ENCODE measurements around the gene FGA.

The FGA gene

GRCh38 chr4:154590329-154591006, at the start of gene FGA:
Gene FGA, minus strand, starts transcription at chr4:154590742. Its CDS starts 55 bp downstream, at chr4:154590687.
- no peak for DNase-seq

DNA sequence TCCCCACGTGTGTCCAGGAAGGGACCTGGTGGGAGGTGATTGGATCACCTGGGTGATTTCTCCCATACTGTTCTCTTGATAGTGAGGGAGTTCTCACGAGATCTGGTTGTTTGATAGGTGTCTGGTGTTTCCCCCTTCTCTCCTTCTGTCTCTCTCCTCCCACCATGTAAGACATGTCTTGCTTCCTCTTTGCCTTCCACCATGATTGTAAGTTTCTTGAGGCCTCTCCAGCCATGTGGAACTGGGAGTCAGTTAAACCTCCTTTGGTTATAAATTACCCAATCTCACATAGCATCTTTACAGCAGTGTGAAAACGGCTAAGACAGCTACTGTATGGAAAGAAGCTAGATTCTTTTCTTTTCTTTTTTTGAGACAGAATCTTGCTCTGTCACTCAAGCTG, 43.5 kb upstream of the FGA start:
- no peak for DNase-seq

DNA sequence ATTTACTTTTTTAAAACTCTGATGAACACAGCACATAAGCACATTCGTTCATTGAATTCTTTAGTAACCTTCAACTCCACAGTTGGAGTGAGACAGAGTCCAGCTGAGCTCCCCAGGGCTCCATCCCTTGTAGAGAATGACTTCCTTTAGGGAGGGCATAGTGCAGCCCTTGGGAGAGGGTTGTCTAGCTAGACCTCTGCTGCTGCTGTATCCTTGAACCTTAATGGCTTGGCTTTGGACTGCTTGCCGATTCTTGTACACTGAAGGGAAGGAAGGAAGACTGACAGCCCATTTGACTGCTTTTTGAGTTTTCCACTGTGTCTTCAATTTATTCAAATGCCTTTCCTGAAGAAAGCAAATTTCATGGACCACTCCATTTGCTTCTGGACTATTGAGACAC, 41.3 kb upstream of the FGA start:
- DNase-seq = no peak

DNA sequence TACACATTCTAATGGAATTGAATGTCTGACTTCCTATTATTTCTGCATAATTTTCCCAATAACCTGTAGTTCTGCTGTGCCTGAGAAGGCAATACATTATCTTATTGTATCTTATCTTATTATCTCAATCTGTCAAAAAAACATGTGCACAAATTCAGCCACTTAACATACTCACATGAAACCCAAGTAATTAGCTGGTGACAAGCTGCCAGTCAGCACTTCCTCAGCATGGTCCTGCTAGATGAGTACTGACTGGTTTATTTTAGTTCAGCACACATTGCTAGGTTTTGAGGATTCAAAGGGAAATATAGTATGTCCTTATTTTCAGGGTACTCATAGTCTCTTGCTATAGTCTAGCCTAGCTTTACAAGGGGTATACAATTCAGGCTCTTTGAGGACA, 39.8 kb upstream of the FGA start:
- no peak for DNase-seq

GRCh38 chr4:154626793-154627484, 36.4 kb upstream of the FGA start:
- DNase-seq = peak; percentile 26 to 38

GRCh38 chr4:154625971-154626370, 35.4 kb upstream of the FGA start:
- DNase-seq = no peak

DNA sequence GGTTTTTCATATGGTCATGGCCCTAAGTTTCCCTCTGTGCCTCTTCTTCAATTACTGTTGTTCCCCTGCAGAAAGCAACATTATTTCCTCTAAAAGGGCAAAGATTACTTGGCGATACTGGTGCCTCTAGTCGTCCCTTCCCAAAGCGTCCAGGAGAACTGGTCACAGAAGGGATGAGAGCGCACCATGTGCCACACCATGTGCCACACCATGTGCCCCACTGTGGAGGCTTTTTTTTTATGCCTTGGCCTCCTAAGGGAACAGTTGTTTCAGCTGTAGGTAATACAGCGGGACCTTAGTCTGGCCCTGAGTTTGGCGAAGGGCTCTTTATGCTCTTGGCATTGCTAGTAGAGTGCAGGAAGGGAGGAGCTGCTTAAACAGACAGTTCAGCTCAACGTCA, 33.5 kb upstream of the FGA start:
- no peak for DNase-seq

GRCh38 chr4:154623436-154623835, 32.9 kb upstream of the FGA start:
- DNase-seq = no peak

DNA sequence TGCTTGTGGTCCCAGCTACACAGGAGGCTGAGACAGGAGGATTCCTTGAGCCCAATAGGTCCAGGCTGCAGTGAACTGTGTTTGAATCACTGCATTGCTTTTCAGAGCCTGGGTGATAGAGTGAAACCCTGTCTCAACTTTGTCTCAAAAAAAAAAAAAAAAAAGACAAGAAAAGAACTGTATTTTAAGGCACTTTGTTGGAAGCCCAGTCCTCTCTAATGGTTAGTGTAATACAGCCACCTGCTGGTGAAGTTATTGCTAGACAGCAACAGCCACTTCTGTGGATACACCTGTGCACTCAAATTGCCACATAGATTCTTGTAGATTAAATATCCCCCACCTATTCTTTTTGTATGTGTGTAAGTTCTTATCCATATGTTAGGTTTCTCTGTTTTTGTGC, 32.1 kb upstream of the FGA start:
- peak in 1 of 2 donors; percentile 49 for DNase-seq

GRCh38 chr4:154620111-154620510, 29.6 kb upstream of the FGA start:
- no peak for DNase-seq

DNA sequence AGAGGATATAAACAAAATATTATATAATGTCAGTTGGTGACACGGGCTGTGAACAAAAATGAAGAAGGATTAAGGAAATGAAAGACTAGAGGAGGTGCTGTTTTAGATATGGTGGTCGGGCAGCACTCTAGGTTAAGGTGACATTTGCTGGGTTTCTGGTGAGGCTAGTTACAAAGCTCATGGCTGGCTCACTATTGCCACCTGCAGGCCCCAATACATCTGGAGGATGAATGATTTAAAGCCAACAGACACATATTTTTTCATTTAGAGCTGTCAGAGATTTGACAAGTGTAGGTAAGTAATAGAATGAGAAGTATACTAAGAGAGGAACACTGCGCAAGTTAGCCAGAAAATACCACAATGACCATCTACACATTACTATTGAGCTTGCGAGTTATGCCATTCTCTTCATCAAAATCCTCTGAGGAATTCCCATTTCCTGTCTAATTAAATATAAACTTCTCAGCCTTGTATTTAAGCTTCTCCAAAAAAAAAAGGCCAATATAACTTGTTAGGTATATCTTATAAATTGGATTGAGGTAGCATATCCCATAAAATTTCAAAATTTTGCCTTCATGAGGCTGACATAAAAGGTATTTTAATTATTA, 28.3 kb upstream of the FGA start:
- peak; percentile 39 to 47 for DNase-seq

DNA sequence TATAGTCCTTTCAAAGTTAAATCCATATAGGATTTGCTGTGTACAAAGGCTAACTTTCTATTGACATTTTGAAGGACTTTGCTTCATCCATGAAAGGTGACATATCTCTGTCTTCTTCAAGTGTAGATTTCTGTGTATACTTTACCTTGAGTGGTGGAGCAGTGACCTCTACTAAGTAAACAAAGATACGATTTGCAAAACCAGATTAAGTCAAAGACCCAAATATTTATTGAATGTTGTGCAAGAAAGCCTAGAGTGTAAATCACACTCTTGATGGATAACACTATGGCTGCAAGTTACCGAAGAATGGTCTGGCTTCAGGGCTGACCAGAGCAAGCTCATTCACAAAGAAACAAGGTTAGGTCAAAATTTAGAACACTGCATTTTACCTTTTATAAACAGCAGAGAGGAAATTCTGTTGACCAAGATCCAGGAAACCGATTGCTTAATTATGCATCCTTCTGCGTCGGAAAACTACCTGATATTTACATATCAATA, 27.3 kb upstream of the FGA start:
- DNase-seq = no peak

- DNase-seq = no peak
Observed at GRCh38 chr4:154616731-154617130, 26.2 kb upstream of the FGA start.

- DNase-seq = no peak
Observed at GRCh38 chr4:154616287-154616686, 25.7 kb upstream of the FGA start.

GRCh38 chr4:154615211-154615610, 24.7 kb upstream of the FGA start:
- DNase-seq = no peak

DNA sequence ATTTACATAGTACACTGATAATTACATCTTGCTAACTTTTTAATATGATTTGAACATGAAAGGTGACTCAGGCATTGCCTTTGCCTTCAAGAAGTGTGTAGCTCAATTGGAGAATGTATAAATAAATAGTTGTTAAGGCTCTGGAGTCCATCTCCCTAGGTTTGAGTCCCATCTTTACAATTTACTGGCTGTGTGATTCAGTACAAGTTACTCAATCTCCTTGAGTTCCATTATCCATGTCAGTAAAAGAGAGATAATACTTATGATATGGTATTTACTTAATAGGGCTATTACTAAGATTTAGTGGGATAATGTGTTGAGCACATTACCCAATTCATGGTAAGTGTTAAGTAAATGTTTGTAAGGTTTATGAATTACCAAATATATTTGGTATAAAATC, 23.8 kb upstream of the FGA start:
- no peak for DNase-seq

DNA sequence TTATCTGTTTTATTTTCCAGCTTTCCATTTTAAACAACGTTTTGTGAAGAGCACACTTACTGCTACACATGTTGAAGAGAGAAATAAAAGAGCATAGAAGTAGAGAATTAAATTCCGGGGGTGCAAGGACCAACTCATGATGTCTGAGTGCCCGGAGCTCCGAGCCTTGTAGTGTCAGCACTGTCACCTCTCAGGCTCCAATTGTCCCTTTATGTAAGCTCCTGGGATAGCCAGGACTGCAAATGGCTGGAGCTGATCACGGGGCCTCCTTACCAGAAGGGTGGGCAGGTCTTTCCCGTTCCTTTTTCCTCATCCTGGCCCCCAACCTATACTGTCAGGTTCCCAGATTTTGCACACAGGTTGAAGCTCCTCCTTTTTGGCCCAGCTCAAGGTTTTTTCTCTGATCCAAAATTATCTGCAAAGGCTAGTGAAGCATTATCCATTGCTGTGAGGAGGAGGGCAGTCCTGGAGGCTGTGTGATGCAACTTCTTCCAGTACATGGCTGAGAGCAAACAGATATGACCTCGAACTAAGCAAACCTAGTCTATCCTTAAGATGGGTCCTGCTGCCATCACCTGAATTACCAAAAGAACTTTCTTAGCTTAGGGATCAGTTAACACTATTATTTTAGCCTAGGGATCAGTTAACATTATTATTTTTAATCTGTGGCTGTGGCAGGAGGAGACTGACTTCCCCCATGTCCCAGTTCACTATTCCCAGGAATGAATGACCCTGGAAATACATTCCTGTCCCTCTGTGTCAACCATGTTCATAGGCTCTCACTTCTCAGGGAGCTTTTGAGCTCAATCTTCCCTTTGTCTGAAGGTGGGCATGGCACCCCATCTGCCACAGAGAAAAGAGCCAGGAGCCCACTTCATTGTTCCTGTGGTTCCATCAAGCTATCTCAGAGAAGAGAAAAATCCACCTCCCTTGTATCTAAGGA, 22.2 kb upstream of the FGA start, which contains the start of gene FGG:
TSS of gene FGG (minus strand) at position 185 of the 943 bp plus-strand sequence. CDS start at position 138, 47 bp downstream.
- no peak for DNase-seq

- no peak for DNase-seq
Observed at GRCh38 chr4:154611833-154612232, 21.3 kb upstream of the FGA start.

DNA sequence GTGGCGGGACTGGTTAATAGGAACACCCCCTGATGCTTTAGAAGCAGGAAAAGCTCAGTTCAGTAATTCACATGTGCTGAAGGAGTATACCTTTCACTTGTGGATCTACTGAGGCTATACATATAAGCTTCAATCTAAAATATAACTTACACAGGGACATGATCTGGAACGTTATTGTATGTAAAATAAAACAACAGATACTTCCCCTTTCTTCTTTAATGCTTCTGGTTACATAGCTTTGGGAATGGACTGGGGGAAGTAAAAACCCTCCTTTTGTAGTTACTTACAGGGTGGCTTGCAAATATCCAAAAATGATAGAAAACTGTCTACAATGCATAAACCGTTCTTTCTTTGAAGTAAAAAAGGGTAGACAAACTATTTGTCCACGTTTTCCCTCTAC, 20.0 kb upstream of the FGA start:
- DNase-seq = no peak

DNA sequence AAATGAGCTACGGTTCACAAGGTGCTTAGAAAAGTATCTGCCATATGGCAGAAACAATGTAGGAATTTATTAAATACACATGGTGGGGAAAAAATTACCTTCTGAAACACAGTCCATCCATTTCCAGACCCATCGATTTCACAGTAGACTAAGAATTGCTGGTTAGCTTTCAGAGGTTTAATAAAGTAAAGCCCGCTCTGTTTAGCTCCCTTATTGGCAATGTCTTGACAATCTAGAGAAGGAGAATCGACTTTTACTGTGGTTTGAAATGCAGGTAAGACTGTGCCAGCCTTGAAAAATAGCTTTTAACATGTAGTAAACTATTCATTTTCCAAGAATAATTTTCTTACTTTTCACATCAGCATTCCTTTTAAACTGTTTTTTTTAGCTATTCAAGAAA, 19.0 kb upstream of the FGA start:
- DNase-seq = no peak

GRCh38 chr4:154608361-154609252, 18.1 kb upstream of the FGA start:
- no peak for DNase-seq
